Inflammatory macrophage (primary cell): Measurements from ENCODE around the gene WNT7A.

Experiments
- DNase-seq, 2 donors: peaks; one replicate each; pipeline ENCODE4 v3.0.0-alpha.2; 2020 to 2022

Gene WNT7A

DNA sequence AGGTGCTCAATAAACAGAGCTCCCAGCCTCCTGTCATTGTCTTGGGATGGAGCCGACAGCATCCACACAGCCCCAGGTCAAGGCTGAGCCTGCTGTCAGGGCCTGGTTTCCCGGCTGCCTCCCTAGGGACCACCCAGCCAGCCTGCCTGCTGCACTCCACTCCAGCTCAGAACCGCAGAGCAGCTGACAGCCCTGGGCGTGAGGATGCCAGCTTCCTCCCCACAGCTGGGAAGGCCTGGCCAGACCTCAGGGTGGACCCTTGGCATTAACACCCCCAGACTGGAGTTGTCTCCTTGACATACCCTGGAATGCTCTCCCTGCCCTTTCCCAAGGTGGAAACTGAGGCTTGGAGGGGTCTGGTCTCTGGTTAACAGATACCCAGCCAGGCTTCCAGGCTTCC lies 112.0 kb downstream of the WNT7A start:
- no peak for DNase-seq

DNA sequence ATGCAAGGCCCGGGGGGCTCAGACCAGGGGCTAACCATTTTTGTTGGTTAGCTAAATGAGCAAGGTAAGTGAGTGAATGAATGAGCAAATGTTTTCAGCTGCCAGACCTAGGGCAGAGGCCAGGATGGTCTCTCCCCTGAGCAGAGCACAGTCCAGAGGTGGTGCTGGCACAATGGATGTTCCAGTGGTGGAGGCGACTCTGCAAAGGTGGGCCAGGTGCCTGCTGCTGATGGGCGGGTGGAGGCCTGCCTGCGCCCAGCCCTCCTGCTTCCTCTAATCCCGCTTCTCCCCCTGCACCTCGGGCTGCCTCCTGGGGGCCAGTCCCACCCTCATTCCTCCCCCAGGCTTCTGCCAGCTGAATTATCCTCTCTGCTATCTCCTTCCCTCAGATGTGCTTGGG lies 112.8 kb downstream of the WNT7A start:
- no peak for DNase-seq
